GM12892 (cell line): ENCODE results near the gene SLC3A2.

Experiments
- POLR2A ChIP-seq: IDR thresholded peaks from 2 replicates; pipeline ENCODE4 v1.6.1; 2011; ENCODE audit warnings: low read depth, low read length, control low read depth
- TAF1 ChIP-seq: IDR thresholded peaks from 2 replicates; pipeline ENCODE4 v1.6.1; 2011; ENCODE audit warnings: low read depth, mild to moderate bottlenecking, control low read depth, low read length, borderline replicate concordance

- TF ChIP-seq TAF1 (no peak), POLR2A (no peak)
These were observed 4.5 kb downstream of the SLC3A2 start for GRCh38 chr11:62885137-62885750.
